Measurements from ENCODE around the gene ABHD16A. TPM values are rescaled to one million over a fixed set of nuclear protein-coding genes. Genes with fewer than 3 reads are reported as not detected.

Gene ABHD16A
- total RNA-seq, 1 donor from 2014 or later: 21.3 TPM

DNA sequence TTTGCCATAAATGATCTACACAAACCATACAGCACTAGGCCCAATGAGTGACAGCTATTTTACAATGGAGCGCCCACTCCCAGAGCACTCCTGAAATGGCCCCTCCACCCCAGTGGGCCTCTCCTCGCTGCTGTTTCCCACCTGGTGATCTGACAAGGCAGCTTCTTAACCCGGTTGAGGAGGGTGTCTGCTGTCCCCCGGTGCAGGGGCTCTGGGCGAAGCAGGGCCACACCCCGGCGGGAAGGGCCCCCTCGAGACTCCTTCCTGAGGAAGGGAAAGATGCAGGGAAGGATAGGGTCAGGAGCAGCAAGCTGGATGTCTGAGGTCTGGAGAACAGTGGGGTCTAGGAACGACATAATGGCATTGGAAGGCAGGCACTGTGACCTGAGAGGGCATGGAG is 10.2 kb downstream of the ABHD16A start:
- no peaks in the 10 kb centered on the region for H3K27me3 ChIP-seq
- H3K27ac ChIP-seq: no peak overlapping the region
- H3K4me3 Mint-ChIP-seq: no peak overlapping the region
- DNase-seq (ENCODE audit: low spot score): no peak
- TF ChIP-seq EZH2 (IDR thresholded peaks at IDR 0.05) (no peak), EZH2phosphoT487 (IDR thresholded peaks at IDR 0.05) (no peak)
- TF ChIP-seq, protein P1, sequence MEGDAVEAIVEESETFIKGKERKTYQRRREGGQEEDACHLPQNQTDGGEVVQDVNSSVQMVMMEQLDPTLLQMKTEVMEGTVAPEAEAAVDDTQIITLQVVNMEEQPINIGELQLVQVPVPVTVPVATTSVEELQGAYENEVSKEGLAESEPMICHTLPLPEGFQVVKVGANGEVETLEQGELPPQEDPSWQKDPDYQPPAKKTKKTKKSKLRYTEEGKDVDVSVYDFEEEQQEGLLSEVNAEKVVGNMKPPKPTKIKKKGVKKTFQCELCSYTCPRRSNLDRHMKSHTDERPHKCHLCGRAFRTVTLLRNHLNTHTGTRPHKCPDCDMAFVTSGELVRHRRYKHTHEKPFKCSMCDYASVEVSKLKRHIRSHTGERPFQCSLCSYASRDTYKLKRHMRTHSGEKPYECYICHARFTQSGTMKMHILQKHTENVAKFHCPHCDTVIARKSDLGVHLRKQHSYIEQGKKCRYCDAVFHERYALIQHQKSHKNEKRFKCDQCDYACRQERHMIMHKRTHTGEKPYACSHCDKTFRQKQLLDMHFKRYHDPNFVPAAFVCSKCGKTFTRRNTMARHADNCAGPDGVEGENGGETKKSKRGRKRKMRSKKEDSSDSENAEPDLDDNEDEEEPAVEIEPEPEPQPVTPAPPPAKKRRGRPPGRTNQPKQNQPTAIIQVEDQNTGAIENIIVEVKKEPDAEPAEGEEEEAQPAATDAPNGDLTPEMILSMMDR (IDR thresholded peaks at IDR 0.05): no peak
- H3K4me1 Mint-ChIP-seq: peaks cover 2% of the 10 kb centered on the region
- no peak overlapping the region for H3K9ac ChIP-seq
- no peaks in the 10 kb centered on the region for H3K36me3 ChIP-seq
- H3F3A ChIP-seq (ENCODE audit: low read depth): no peaks in the 10 kb centered on the region
- no peaks in the 10 kb centered on the region for H3K9me3 Mint-ChIP-seq
- no peak overlapping the region for H3K4me3 ChIP-seq
- H3K79me2 ChIP-seq (ENCODE audit: low read depth): no peaks in the 10 kb centered on the region
- peaks cover 32% of the 10 kb centered on the region for H3K36me3 Mint-ChIP-seq
- no peak overlapping the region for H3K4me2 ChIP-seq
- no peaks in the 10 kb centered on the region for H3K9me3 ChIP-seq (ENCODE audit: low read depth)
- H3K4me1 ChIP-seq: no peaks in the 10 kb centered on the region
- no peaks in the 10 kb centered on the region for H3K27me3 Mint-ChIP-seq (ENCODE audit: insufficient read depth, low read depth)
- peaks cover 3% of the 10 kb centered on the region for H4K20me1 ChIP-seq (ENCODE audit: low read depth)
- H3K27ac Mint-ChIP-seq: no peak overlapping the region
- no peak overlapping the region for H2AFZ ChIP-seq (replicated peaks)

DNA sequence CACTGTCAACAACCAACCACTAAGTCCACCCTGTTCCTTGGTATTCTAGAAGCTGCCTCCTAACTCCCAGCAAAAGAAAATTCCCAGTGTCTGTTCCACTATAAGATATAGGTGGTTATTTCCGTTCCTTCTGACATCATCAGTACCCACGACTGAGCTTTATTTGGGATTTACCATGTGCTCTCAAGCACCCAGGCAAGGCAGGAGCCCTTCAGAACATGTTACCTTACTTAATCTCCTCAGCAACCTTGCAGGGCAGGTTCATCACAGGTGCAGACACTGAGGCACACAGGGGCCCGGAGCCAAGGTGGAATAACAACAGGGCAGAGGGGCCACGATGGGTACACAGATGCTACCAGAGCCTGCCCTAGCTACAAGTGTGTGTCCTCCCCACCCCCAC is 10.8 kb downstream of the ABHD16A start:
- peaks cover 33% of the 10 kb centered on the region for H3K36me3 Mint-ChIP-seq
- no peaks in the 10 kb centered on the region for H3K36me3 ChIP-seq
- no peaks in the 10 kb centered on the region for H3F3A ChIP-seq (ENCODE audit: low read depth)

GRCh38 chr6:31691564-31692108 is 11.5 kb downstream of the ABHD16A start:
- H3K9me3 Mint-ChIP-seq: no peaks in the 10 kb centered on the region
- peaks cover 32% of the 10 kb centered on the region for H3K36me3 Mint-ChIP-seq
- Histone ChIP-seq H3K27me3 (no peaks in the 10 kb centered on the region), H3K36me3 (no peaks in the 10 kb centered on the region), H3K27ac (no peak overlapping the region), H3K4me1 (no peaks in the 10 kb centered on the region), H3K79me2 (ENCODE audit: low read depth) (no peaks in the 10 kb centered on the region), H3K4me3 (no peak overlapping the region), H3K4me2 (no peak overlapping the region), H2AFZ (replicated peaks) (no peak overlapping the region), H3F3A (ENCODE audit: low read depth) (no peaks in the 10 kb centered on the region), H4K20me1 (ENCODE audit: low read depth) (peaks cover 3% of the 10 kb centered on the region), H3K9ac (no peak overlapping the region), H3K9me3 (ENCODE audit: low read depth) (no peaks in the 10 kb centered on the region)
- no peak overlapping the region for H3K4me3 Mint-ChIP-seq
- no peak overlapping the region for H3K27ac Mint-ChIP-seq
- no peaks in the 10 kb centered on the region for H3K27me3 Mint-ChIP-seq (ENCODE audit: insufficient read depth, low read depth)
- TF ChIP-seq, protein P1 (IDR thresholded peaks at IDR 0.05): no peak
- TF ChIP-seq EZH2 (IDR thresholded peaks at IDR 0.05): no peak
- TF ChIP-seq EZH2phosphoT487 (IDR thresholded peaks at IDR 0.05): no peak
- no peak for DNase-seq (ENCODE audit: low spot score)
- H3K4me1 Mint-ChIP-seq: peaks cover 3% of the 10 kb centered on the region

More for the DNA sequence above, 10.8 kb downstream of the ABHD16A start:
- H3K9ac ChIP-seq: no peak overlapping the region
- DNase-seq (ENCODE audit: low spot score): no peak
- peaks cover 3% of the 10 kb centered on the region for H3K4me1 Mint-ChIP-seq
- no peak overlapping the region for H2AFZ ChIP-seq (replicated peaks)
- no peaks in the 10 kb centered on the region for H3K9me3 Mint-ChIP-seq
- H4K20me1 ChIP-seq (ENCODE audit: low read depth): peaks cover 3% of the 10 kb centered on the region
- no peaks in the 10 kb centered on the region for H3K27me3 ChIP-seq
- H3K4me1 ChIP-seq: no peaks in the 10 kb centered on the region
- H3K9me3 ChIP-seq (ENCODE audit: low read depth): no peaks in the 10 kb centered on the region
- no peaks in the 10 kb centered on the region for H3K27me3 Mint-ChIP-seq (ENCODE audit: insufficient read depth, low read depth)
- no peak overlapping the region for H3K4me3 Mint-ChIP-seq
- no peak for TF ChIP-seq EZH2 (IDR thresholded peaks at IDR 0.05)
- TF ChIP-seq, protein P1 (IDR thresholded peaks at IDR 0.05): no peak
- no peak for TF ChIP-seq EZH2phosphoT487 (IDR thresholded peaks at IDR 0.05)
- H3K4me3 ChIP-seq: no peak overlapping the region
- H3K4me2 ChIP-seq: no peak overlapping the region
- H3K27ac Mint-ChIP-seq: no peak overlapping the region
- no peak overlapping the region for H3K27ac ChIP-seq
- no peaks in the 10 kb centered on the region for H3K79me2 ChIP-seq (ENCODE audit: low read depth)

All from neural progenitor cell (in vitro differentiated cells).